Urinary bladder (tissue), 4 donors: ENCODE measurements around the gene INTS7. TPM values are rescaled to one million over a fixed set of nuclear protein-coding genes. Genes with fewer than 3 reads are reported as not detected.
"Not testable (repeated sequence)": the region's sequence is repeated elsewhere in the genome, so short reads cannot be mapped to it uniquely, and the experiment has no call there.

Experiments
- DNase-seq: peaks from one replicate; pipeline ENCODE4 v3.0.0-alpha.2; 2015; ENCODE audit errors: extremely low spot score
- H3K27ac ChIP-seq: one replicate; pipeline ENCODE4 v1.5.1; 2013; ENCODE audit warnings: low read depth, mild to moderate bottlenecking, moderate library complexity
- H3K36me3 ChIP-seq: one replicate; pipeline ENCODE4 v1.6.1; 2013; ENCODE audit warnings: mild to moderate bottlenecking, moderate library complexity; ENCODE audit not compliant: insufficient read depth
- H3K4me1 ChIP-seq: one replicate; pipeline ENCODE4 v1.6.1; 2013; ENCODE audit warnings: mild to moderate bottlenecking, moderate library complexity; ENCODE audit not compliant: insufficient read depth
- H3K4me3 ChIP-seq: one replicate; pipeline ENCODE4 v1.5.1; 2013; ENCODE audit warnings: low read depth, low read length
- WGBS: extraction: QIAGEN DNeasy Blood & Tissue Kit; methylation state at CpG from one replicate; pipeline ENCODE4 v1.1.7; 2013; 5-methylcytosine and 5-hydroxymethylcytosine counted together
- polyA plus RNA-seq: library from polyadenylated mRNA; stranded (reverse); fragments of 200-250 nt; gene quantifications from one replicate; pipeline ENCODE4 v1.2.3, GENCODE V29; 2013
- total RNA-seq: library from RNA; depleted of rRNA; stranded (reverse); fragments of >200 nt; gene quantifications from one replicate; pipeline ENCODE4 v1.2.3, GENCODE V29; 2014
- donor health status: healthy with polysubstance abuse.
- donor health status: healthy.

Gene INTS7
- total and polyA plus RNA-seq, 2 donors, result 5.2 to 24.3 TPM

DNA sequence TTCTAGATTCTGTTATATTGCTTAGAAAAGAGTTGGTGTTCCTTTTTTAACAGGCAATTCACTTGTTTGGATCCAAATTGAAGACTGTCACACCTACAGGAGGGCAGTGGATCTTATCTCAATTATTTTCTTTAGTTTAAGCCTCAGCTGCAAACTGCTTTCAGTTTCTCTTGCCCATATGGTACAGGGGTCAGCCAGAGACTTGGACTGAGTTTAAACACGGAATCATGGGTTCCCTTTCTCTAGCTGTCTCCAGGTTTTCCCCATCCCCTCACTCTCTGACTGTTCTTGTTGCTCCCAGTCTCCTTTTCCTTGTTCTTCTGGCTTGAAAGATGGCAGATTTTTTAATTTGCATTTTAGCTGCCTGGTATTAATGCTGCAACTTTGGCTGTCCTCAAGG is 18.6 kb upstream of the INTS7 start:
- DNase-seq, result no peak
- Histone ChIP-seq H3K4me3 (no peak overlapping the region), H3K27ac (no peak overlapping the region), H3K4me1 (no peaks in the 10 kb centered on the region), H3K36me3 (no peaks in the 10 kb centered on the region)
- 87% methylated on average over 1 of the region's 1 CpG for WGBS

DNA sequence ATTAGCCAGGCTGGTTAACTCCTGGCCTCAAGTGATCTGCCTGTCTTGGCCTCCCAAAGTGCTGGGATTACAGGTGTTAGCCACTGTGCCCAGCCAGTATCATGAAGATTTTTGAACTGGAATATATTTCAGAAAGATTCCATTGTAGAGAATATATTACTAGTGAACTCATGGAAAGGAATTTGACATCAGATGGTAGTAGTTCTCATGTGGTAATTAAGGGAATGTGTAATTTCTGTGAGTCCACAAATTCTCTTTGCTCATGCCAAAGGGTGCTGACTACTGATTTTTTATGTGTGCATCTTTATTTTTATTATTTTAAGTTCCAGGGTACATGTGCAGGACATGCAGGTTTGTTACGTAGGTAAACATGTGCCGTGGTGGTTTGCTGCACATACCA is 10.6 kb upstream of the INTS7 start:
- no peak for DNase-seq
- WGBS, result 96% methylated on average over 2 of the region's 2 CpGs
- Histone ChIP-seq H3K27ac (no peak overlapping the region), H3K4me1 (no peaks in the 10 kb centered on the region), H3K4me3 (no peak overlapping the region), H3K36me3 (no peaks in the 10 kb centered on the region)

DNA sequence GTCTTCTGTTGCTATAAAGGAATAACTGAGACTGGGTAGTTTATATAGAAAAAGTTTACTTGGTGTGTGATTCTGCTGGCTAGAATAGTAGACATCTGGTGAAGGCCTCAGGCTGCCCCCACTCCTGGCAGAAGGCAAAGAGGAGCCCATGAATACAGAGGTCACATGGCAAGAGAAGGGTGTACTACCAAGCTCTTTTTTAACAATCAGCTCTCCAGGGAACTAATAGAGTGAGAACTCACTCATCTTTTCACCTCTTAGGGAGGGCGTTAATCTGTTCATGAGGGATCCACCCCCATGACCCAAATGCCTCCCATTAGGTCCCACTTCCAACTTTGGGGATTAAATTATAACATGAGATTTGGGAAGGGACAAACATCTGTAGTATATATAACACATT is 9.5 kb upstream of the INTS7 start:
- Histone ChIP-seq H3K4me1 (no peaks in the 10 kb centered on the region), H3K4me3 (no peak overlapping the region), H3K36me3 (no peaks in the 10 kb centered on the region), H3K27ac (no peak overlapping the region)
- WGBS, result 94% methylated on average over 1 of the region's 1 CpG
- no peak for DNase-seq

DNA sequence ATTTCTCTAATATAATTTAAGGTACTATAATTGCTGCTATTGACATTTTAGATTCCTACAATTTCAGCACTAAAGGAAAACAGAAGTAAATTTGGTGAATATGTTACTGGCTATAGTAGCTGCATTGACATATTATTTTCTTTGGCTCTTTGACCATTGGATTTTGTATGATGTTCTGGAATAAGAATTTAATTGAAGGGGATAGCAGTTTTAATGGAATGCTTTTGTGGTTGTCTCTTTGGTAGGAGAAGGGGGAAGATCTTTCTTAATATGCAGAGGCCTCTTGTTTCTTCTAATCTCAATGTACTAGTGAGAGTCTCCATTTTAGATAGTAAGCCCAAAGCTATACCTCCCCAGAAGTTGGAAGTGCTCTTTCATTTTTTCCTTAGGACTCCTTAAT is 7.1 kb upstream of the INTS7 start:
- no peak for DNase-seq
- no peak overlapping the region for H3K27ac ChIP-seq
- H3K4me3 ChIP-seq, result no peak overlapping the region
- H3K4me1 ChIP-seq, result no peaks in the 10 kb centered on the region
- H3K36me3 ChIP-seq, result no peaks in the 10 kb centered on the region

DNA sequence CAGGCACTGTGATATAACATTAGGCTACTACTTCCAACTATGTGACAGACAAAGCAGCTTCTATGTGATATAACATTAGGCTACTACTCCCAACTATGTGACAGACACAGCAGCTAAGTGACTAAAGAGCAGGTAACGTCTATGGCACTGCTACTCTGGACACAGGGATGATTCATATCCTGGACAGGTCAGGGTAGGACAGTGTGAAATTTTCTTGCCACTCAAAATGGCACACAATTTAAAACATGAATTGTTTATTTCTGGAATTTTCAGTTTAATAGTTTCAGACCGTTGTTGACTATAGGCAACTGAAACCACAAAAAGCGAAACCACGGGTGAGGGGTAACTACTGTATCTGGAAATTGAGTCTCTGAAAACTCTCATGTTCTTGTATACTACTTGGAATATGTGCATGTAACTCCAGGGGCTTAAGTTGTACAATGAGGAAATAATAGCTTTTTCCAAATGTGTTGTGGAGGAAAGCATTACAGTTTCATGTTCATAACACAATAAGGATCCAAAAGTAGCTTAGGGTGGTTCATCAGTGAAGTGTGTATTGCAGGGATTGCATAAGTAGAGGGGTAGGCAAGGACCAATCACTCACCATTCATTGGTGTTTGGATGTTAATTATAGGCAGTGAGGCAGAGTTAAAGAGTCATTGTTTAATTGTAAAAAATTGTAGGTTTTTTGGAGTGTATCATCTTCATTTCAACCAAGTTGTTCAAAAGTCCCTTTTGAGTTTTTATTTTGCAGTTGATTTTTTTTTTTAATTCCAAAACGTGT is 5.5 kb upstream of the INTS7 start:
- H3K4me1 ChIP-seq, result no peaks in the 10 kb centered on the region
- H3K4me3 ChIP-seq, result no peak overlapping the region
- WGBS, result 77% methylated on average over 5 of the region's 5 CpGs
- H3K36me3 ChIP-seq, result no peaks in the 10 kb centered on the region
- DNase-seq, result no peak
- H3K27ac ChIP-seq, result no peak overlapping the region

DNA sequence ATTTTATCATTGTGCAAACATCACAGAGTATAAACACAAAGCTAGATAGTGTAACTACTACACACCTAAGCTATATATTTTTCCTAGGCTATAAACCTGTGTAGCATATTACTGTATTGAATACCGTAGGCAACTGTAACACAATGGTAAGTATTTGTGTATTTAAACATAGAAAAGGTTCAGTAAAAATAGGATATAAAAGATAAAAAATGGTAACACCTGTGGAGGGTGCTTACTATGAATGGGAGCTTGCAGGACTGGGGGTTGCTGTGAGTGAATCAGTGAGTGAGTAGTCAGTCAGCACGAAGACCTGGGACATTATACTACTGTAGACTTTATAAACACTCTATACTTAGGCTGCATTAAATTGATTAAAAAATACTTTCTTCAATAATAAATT is 4.3 kb upstream of the INTS7 start:
- 87% methylated on average over 2 of the region's 2 CpGs for WGBS

DNA sequence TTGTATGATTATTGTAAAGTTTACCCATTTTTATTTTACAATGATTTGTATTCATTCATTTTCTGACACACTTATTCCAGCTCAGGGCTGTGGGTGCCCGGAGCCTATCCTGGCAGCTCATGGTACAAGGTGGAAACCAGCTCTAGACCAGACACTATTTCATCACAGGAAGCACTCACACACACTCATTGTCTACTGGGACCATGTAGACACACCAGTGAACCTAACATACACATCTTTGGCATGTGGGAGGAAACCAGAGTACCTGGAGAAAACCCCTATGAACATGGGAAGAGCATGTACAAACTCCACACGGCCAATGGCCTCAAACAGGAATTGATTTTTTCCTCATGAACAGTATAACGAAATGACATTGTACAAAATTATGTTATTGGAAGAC is 2.5 kb upstream of the INTS7 start:
- Histone ChIP-seq H3K36me3 (no peaks in the 10 kb centered on the region), H3K4me3 (no peak overlapping the region), H3K27ac (no peak overlapping the region), H3K4me1 (no peaks in the 10 kb centered on the region)
- WGBS, result 69% methylated on average over 3 of the region's 3 CpGs
- DNase-seq, result no peak

More for the DNA sequence above, 4.3 kb upstream of the INTS7 start:
- no peak overlapping the region for H3K4me3 ChIP-seq
- H3K36me3 ChIP-seq, result no peaks in the 10 kb centered on the region
- no peak for DNase-seq
- no peak overlapping the region for H3K27ac ChIP-seq
- H3K4me1 ChIP-seq, result no peaks in the 10 kb centered on the region

DNA sequence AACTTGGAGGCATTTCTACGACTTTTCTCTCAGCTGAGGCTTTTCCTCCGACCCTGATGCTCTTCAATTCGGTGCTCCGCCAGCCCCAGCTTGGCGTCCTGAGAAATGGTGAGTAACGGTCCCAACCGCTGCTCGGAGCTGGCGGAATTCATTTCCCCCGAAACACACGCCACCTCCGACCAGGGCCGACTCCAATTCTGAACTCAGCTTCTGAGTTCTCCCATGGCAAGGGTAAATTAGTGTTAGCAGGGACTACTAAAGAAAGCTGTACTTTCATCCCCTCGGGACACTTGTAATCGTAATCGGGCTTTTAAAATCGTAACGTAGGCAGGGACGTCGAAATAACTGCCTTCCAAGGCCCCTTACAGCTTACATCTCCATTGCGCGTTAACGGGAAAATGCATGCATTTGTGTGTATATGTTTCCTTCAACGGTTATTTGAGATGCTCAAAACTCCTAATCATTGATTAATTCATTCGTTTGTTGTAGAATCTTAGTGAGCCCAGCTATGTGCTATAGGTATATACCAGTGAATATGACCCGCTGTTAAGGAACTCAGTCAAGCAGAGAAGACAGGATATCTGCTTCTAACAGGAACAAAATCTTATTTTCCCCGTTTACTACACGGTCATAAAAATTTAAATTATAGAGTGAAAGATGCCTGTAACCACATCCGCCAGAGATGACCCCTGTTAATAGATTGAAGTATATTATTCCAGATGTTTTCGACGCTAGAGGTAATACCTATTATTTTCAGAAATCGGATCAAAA is 663 bp upstream of the INTS7 start:
- DNase-seq, result no peak
- under 1% methylated on average over 32 of the region's 32 CpGs for WGBS
- Histone ChIP-seq H3K36me3 (no peaks in the 10 kb centered on the region), H3K27ac (no peak overlapping the region), H3K4me3 (peak overlapping the region; percentile 17), H3K4me1 (no peaks in the 10 kb centered on the region)

DNA sequence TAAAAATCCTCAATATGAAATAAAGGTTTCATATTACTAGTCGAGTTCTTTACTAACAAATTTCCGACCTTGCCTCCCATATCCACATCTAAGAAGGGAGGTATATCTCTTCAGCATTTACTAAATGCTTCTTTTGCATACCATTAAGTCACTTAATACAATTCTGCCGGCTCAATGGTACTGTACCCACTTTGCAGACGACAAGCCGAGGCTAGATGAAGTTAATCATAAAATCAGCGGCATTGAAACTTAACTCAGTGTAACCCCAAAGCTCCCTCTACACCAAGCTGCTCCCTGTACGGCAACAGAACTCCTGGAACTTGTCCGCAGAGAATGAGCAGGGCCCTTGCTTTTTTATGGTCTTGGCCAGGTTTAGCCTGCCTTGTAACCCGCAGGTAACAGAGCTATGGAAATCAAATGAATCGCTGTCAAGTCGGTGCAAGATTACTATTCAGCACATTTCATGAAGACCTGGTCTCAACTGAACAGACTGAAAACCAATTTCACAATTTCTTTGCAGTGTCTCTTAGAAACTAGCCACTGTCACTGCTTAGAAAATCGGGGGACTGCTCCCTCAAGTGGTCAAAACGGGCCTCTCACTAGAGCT is 738 bp downstream of the INTS7 start:
- Histone ChIP-seq H3K4me1 (no peaks in the 10 kb centered on the region), H3K36me3 (no peaks in the 10 kb centered on the region), H3K4me3 (peak overlapping the region; percentile 27), H3K27ac (peak overlapping the region; percentile 14)
- 1% methylated on average over 13 of the region's 13 CpGs for WGBS
- DNase-seq, result no peak

DNA sequence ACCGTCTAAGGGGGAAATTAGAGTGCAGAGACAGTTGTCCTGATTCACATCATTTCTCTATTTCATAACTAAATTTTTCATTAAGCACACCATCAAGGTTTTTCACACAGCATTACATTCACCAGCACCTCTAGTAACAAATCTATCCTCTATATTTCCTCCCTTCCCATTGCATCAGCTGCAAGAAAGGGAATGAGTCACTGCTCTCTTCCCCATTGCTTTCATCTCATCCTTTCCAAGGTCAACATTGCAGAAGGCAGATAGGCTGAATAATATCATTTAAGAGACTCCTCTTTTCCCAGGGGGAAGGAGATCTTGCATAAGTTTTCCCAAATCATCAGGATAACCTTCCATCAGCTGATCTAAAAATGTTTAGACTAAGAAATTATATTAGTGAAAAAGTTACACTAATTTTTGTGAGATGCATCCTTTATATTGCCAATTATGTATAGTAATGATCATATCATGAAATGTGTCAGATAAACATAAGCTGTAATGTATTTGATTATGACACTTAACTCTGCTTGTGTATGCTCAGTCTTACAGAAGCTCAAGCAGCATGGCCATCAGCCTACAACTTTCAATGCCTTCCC is 4.3 kb downstream of the INTS7 start:
- 85% methylated on average over 1 of the region's 1 CpG for WGBS
- Histone ChIP-seq H3K36me3 (no peaks in the 10 kb centered on the region), H3K4me1 (no peaks in the 10 kb centered on the region), H3K4me3 (no peak overlapping the region), H3K27ac (no peak overlapping the region)
- no peak for DNase-seq

DNA sequence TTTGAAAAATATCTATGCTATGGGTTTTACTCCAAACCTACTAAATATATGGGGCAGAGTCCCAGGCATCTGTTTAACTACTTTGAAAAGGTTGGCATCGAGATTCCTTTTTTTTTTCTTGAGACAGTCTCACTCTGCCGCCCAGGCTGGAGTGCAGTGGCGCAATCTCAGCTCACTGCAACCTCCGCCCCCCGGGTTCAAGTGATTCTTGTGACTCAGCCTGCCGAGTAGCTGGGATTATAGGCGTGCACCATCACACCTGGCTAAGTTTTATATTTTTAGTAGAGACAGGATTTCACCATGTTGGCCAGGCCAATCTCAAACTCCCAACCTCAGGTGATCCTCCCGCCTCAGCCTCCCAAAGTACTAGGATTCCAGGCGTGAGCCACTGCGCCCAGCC is 7.6 kb downstream of the INTS7 start:
- 93% methylated on average over 10 of the region's 10 CpGs for WGBS
- not testable (repeated sequence) for H3K4me1 ChIP-seq, DNase-seq, H3K36me3 ChIP-seq, H3K4me3 ChIP-seq, H3K27ac ChIP-seq

DNA sequence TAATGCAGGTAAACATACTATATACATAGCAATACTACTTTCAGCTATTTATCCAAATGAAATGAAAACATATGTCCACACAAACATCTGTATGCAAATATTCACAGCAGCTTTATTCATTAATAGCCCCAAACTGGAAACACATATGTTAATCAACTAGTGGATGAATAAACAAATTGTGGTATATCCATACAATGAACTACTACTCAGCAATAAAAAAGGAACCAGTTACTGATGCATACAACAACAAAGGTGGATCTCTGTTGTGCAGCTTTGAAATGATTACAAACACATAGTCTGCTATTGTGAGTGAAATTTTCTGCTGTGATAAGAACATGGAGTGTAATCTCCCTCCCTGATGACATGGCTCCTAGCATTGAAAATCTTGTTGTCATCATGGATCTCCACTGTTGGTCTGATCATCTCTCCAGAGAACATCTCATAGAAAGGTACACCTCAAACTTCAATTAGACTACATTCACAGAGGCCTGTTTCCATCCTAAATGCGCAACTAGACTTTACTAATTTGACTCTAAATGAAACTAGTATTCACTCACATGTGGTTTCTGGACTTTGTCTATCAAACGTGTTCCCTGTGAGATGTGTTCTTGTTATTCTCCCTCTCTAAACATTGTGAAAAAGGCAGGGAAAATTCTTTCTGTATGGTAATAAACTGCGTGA is 10.7 kb downstream of the INTS7 start:
- Histone ChIP-seq H3K4me1 (no peaks in the 10 kb centered on the region), H3K36me3 (no peaks in the 10 kb centered on the region), H3K27ac (no peak overlapping the region), H3K4me3 (no peak overlapping the region)
- DNase-seq, result no peak
- WGBS, result 94% methylated on average over 3 of the region's 3 CpGs

DNA sequence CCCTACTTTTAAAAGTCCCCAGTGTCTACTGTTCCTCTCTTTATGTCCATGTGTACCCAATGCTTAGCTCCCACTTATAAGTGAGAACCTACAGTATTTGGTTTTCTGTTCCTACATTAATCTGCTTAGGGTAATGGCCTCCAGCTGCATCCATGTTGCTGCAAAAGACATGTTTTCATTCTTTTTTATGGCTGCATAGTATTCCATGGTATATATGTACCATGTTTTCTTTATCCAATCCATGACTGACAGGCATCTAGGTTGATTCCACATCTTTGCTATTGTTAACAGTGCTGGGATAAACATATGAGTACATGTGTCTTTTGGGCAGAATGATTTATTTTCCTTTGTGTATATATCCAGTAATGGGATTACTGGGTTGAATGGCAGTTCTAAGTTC is 12.4 kb downstream of the INTS7 start:
- H3K27ac ChIP-seq, result not testable (repeated sequence)

More for the DNA sequence above, 12.4 kb downstream of the INTS7 start:
- H3K4me1 ChIP-seq, H3K36me3 ChIP-seq, DNase-seq, H3K4me3 ChIP-seq: not testable (repeated sequence)
